ENCODE data around the gene TPRG1.

Gene TPRG1

DNA sequence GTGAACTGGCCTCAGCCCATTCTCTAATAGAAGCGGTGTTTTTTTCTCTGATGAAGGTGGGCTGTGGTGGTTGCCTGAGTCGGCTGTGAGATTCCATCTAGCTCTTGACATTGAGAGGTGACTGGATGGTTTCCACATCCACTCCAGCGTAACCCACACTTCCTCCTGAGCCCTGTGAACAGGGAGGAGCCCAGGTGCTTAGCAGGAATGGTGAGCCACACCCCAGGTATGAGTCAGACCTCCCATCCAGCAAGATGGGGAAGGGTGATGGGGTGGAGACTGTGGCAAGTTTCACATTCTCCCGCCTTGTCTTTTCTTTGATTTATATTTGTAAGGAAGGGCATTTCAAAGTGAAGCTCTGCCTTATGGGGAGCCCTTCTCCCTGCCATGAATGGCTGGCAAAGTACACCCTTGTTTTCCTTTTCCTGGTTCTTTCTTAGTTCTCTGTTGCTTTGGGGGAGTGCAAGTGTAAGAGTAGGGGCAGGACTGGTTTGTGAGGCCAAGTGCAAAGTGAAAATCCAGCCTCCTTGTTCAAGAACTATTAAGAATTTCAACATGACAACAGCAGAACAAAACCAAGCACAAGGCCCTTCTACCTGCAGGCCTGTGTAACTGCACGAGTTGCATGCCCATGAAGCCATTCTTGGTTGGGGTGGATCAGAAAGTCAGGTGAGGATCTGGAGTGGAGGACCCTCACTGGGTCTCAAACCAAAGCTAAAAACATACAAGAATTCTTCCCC, 4.6 kb upstream of the TPRG1 start:
- DNase-seq = no peak

DNA sequence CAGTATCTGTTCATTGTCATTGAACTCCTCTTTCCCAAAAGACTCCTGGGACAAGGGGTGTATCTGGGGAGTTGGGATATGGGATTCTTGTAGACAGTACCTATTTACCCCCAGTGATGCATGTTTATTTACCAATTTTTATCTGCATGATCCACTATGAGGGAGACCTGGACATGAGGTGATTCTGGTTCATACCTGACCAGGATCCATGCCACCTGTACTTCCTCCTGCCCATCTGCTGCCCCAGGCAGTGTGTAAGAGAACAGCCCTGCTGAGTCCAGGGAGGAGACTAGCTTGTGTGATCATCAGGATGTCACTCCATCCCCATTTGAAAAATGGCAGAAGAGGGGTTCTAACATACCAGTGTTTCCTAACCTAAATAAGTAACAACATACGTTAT, 3.1 kb upstream of the TPRG1 start:
- no peak for DNase-seq

DNA sequence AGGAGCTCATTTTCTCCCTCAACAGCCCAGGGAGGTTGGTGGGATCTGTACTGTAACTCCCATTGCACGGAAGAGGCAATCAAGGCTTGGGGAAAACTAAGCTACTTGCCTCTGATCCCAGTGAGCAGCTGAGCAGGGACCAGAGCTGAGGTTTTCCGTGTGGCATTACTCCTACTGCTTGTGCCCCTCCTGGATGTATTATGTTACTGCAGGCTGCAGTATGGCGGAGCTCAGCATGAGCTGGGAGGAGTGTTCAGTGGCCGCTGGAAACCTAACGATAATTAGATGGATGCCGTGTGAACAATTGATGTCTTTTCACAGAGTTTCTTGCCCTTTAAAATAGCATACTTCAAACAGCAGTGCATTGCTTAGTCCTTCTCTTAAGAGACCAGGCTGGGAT, 2.0 kb upstream of the TPRG1 start:
- DNase-seq = no peak

DNA sequence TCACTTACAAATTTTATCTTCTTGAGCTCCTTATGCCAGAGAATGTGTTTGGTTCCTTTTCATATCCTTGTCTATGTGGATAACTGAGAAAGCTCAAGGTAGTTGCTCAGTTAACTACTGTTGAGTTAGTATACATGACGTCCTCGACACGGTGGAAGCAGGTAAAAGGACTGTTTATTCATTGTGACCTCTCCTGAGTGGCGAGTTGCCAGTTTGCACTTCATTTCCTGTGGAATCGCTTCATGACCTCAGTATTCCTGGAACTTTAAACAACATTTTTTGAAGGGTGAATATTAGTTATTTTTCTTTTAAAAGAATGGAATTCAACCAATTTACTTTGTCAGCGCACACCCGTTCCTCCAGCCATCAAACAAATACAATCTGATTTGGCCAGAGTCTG, 1.2 kb upstream of the TPRG1 start:
- no peak for DNase-seq

DNA sequence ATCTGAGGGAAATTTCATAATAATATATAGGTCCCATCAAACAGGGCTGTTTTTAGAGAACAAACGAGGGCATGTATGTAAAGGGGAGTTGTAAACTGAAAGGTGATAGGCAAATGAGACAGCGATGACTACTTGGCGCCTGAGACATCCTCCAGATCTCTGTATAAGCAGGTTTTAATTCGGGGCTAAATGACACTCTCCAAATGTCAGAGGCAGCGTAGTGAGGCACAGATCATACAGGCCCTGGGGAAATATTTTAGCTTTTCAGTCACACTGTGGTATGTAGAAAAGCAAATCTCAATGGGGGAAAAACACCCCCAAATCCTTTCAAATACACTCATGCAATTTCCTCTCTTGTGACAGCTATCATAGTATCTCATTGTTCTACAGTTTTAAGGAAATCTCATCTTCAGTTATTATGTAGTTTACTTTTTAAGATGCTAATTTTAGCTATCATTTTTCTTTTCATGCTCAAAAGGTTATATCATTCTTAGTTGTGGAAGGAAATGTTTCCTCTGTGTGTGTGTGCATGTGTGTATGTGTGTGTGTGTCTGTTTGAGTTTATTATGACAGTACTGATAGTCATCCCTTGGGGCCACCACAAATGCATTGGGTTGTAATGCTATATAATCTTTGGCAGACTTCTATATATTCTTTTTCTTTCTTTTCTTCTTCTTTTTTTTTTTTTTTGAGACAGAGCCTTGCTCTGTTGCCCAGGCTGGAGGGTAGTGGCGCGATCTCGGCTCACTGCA, 1.1 kb downstream of the TPRG1 start:
- no peak for DNase-seq

DNA sequence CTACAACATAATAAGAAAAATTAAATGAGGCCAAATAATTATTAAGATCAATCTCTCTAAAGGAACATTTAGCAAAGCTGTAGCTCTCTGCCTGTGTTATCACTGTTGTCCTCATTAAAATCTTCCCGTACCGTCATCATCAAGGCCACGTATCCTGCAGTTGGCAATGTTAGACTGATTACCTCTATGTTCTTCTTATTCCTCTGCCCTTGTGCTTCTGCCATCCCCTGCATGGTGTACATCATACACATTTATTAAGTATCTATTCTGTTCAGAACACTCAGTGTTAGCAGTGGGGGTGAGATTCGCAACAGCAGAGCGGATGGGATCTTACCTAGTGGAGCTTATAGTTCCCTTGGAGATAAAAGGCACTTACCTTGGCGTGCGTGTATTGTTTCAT, 12.8 kb downstream of the TPRG1 start:
- no peak for DNase-seq

DNA sequence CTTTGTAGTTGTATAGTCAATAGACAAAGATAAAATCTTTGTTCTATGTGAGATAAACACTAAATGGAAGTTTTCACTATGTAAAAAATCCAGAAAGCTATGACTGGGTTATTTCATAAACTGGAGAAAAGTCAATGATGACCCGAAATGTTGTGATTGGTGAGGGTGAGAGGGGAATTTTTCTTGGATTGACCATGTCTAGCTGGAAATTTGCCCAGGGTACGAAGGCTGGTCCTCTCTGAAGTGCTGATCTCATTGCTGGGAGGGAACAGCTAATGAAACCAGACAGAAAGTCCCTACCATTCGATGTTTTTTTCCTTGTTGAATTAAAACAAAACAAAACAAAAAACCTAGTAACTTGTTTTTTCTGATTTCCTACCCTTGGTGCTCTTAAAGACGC, 14.3 kb downstream of the TPRG1 start:
- no peak for DNase-seq

DNA sequence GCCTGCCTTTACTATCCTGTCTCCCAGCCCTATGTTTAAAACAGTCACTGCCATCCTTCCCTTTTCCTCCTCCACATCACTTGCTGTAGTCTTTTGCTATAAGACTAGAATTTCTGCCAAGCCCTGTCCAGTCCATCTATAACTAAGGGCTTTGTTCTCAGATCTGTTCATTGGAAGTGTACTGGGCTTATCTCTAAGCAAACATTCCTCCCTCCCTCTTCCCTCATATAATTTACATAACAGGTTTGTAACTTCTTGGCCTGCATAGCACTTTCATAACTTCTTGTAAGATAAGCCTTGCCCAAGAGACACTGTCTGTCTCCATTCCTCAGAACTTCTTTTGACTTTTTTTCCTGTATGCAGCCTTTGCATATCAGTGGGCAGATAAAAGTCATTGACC, 16.7 kb downstream of the TPRG1 start:
- no peak for DNase-seq

DNA sequence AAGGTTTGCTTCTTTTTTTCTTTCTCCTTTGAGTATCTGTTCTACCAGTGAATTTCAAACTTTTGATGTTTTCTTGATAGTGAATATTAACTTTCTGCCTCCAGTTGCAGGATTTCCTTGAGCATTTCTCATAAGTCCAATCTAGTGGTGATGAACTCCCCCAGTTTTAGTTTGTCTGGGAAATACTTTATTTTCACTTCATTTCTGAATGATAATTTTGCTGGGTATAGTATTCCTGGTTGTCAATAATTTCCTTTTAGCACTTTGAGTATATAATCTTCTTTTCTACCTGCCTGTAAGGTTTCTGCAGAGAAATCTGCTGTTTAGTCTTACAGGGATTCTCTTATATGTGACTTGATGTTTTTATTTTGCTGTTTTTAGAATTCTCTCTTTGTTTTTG, 21.0 kb downstream of the TPRG1 start:
- DNase-seq = no peak

DNA sequence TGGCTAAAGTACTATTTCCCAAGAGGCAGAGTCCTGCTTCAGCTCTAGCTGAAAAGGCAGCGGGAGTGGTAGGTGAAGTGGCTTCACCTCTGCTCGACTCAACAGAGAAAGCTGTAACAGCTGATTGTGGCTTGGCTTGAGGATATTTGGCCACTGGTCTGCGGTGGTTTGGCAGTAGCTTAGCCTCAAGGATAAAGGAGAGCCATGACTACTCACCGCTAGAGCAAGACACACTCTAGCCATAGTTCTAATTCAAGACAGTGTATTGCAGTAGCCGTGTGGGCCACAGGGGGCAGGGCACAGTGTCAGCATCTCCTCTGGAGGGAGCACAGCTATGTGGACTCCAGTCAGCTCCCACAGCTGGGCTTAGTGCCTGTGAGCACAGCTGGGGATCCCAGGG, 23.5 kb downstream of the TPRG1 start:
- DNase-seq = no peak

DNA sequence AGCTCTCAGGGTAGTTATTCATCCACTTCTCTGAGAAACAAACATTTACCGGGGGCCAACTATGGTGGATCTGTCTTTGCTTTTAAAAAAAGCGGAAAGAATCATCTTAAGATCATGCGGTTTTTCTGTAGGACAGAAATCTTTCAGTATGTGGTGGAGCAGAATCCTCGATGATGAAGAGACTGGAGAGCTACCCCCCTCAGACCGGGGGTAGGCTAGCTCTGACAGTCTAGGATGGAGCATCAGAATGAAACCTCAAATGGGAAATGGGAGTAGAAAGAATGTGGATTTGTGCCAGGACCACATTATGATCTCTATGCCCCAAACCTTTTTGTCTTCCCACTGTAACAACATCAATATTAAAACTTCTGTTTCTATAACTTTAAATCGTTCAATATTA, 30.3 kb downstream of the TPRG1 start:
- no peak for DNase-seq

DNA sequence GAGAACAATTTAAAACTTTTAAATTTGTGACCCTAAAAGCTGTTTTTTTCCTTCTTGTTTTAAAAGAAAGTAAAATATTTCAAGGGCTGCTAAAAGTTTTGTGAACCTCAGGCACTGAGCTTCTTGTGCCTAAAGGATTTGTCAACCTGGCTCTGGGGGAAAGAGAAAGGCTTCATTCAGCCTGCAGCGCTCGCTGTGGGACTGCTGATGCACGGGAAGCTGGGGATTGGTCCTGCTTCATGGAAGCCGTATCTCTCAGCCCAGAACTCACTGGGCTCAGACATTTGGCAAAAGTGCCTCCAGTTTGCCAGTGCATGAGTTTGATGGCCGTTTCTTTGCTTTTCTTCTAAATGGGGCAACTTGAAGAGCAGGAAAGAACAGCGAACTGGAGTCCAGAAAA, 30.8 kb downstream of the TPRG1 start:
- DNase-seq = no peak

DNA sequence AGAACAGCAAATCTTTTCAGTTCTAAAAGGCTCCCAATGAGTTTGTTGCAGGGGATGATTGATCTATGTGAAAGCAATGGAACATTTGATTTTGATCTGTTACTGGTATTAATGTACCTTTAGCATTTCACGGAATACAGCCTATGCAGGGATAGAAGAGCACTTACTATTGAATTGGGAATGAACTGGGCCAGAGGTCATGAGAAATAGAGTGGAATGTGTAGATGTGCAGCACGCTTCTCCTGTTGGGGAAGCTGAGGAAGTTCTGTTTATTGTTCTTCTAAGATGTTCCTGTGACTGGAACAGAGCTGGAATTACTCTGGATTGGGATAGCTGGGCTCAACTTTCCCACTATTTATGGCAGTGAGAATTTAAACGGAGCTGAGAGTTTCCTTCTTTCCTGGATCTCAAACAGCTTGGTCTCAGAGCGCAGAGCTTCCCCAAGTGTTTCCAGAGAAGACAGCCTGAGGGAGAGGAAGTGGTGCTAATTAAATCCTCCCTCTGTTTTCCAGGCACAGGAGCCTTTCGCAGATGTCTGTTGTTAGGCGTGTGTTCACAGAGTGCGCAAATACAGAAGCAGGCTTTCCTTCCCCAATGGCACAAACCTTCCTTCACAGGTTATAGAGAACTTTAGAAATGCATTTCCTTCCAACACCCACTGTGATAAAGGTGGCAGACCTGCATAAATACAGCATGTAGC, 32.5 kb downstream of the TPRG1 start:
- no peak for DNase-seq

DNA sequence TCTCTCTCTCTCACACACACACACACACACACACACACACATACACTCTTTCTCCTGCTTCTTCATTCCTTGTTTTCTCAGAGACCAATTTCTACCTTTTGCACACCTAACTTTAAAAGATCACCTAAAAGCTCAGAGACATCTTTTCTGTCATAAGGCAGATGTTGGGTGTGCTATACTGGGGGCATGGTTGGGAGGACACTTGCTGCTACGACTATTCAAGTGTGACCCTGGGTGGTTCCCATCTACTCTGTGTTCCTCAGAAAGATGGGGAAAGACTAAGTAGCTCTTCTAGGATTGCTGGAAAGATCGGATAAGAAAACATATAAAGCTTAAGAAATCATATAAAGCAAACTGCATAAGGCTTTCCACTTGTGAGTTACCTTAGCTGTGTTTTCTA, 33.2 kb downstream of the TPRG1 start:
- DNase-seq = no peak

DNA sequence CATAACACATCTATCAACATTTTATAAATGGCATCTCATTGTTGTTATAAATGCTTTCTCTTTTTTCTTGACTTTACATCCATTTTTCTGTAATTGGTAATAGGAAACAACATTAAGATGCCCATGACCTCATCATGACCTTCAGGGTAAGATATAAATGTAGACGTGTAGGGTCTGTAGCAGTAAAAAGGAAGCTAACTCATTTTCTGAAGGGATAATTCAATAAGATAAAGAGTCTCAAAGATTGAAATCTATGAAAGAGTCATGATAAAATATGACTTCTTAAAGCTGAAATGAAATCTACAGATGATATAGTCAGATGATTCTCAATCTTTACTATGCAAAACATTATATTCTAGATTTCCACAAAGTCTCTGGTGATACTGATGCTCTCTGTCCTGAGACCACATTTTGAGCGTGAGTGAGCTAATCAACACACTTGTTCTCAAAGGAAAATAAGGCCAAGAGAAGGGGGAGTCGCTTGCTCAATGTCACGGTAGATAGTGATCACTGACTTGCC, 38.5 kb downstream of the TPRG1 start:
- DNase-seq = no peak

DNA sequence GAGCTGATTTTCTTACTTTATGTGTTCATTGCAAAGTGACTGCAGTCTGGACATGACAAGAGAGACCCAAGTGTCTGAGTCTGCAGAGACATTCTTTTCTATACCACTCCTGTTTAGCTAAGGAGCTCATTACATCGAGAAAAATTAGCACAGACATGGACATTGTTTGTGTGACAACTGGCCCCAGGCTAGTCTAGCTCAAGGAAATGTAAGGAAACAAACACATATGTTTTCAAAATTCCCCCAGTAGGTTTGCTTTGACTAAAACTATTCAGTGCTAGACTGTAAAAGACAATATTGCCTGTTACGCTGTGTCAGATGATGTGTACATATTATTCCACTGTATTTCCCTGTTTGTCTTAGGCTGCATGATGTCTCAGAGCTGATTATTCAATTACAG, 40.9 kb downstream of the TPRG1 start:
- no peak for DNase-seq

DNA sequence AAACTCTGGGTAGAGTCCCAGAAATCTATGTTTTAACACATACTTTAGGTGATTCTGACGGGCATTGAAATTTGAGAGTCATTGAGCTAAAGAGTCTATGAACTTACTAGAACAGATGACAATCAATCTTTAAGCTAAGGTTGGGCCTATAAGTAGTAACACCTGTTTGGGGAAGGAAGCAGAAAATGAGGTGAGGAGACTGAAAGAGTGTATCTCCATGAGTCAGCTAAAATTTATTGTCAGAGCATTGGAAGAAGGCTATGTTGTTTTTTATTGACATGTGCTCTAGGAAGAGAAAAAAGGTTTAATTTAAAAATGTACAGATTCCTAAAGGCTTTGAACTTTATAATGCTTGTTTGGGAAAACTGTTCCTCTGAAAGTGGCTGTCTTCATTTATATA, 42.9 kb downstream of the TPRG1 start:
- DNase-seq = no peak

DNA sequence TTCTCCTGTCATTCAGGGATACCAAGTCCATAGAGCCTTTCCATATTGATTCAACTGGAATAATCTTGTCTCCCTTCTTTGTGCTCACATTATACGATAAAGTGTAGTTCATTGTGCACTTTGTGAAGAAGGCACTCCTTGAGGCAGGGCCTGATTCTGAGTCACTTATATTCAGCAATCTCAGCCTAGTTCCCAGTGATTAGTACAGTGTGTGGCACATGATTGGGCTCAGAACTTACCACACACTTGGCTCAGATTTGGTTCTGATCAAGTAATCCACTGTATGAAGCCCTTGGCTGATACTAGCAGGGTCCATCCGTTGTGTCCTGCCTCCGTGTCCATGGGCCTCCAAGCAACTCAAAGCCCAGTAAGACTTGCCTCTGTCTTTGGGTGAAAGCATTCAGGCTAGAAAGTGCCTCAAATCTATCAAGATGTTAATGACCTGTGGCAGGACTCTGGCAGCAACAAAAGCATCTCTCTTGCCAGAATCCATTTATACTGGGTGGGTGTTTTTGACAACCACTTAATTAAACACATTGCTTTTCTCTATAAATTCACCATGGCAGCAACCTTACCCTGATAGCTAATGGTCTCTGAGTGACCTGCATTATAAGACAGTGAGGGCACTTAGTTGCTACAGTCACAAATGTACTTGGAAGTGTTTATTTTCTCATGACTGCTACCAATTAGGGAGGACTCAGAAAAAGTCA, 51.3 kb downstream of the TPRG1 start:
- no peak for DNase-seq

DNA sequence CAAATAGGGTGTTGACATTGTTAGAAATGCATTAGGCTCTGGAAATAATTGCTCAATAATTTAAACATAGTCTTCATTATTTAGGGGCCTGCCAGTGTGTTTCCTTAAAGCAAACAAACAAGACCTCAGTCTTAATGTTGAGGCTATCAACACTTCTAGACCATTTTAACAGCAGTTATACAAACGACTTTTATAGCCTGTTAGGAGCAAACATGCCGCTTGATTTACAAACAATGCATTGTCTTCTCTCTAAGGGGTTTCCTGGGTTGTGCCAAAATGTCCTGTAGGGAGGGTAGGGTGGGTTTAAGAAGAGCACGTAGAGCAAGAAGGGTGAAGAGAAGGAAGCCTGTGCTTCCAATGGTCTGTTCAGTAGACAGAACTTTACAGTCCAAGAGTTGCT, 53.7 kb downstream of the TPRG1 start:
- no peak for DNase-seq

DNA sequence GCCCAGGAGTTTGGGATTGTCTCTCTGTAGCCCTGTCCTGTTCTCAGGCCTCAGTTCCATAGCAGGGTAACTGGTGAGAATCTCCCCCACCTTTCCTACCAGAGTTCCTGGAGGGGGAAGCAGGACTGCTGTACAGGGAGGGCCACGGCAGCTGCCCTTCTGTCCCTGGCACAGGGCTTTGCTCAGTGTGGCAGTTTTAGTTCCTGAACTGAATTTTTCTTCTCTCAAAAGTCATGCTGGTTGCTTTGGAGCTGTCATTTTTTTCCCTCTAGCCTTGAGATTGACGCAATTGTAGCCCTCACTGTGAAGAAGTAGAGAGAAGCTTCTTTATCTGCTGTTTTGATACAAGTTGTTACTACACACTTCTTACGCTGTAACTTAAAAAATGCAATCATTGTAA, 55.5 kb downstream of the TPRG1 start:
- DNase-seq = no peak

DNA sequence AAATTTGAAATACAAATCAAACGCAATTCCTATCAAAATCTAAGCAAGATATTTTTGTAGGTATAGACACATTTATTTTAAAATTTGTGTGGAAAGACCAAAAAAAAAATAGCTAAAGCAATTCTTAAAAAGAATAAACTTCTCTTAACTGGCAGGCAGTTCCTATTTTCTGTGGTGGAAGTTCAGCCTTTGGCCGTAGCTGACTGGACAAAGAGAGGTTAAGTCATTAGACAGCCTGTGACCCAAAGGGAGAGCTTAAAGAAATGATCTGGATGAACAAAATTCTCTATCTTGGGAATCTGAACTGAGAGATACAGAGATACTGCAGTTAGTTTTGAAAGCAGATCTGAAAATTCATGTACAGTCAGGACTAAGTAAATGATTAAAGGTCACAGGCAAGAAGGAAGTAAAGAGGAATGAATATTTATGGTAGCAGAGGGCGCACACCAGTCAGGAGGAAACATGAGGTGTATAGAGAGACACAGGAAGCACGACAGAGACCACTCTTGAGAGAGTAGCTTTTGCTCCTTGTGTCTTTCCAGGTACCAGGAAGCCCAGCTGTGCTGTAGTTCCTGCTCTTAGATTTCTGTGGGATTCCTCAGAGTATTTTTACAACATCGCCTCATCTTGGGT, 57.5 kb downstream of the TPRG1 start:
- no peak for DNase-seq

DNA sequence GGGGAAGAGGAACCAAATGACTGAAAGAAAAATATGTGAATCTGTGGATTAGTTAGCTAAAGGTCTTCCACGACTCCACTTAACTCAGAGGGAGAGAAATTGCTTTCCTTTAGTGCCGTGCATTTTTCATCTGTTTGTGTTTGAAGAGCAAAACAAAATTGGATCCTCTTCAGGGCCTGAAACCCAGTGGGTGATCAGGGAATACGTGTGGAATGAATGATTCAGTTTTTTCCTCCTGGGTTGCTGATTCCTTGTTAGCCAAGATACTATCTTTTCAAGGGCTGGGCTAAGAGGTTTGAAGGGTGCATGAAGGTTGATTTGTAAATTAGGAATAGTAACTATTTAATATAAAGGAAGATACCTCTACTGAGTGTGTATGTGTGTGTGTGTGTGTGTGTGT, 61.0 kb downstream of the TPRG1 start:
- no peak for DNase-seq
